A172 (cell line): ENCODE results near the gene PCDHGA6. TPM values are rescaled to one million over a fixed set of nuclear protein-coding genes. Genes with fewer than 3 reads are reported as not detected.
"Not testable (repeated sequence)": the region's sequence is repeated elsewhere in the genome, so short reads cannot be mapped to it uniquely, and the experiment has no call there.

Experiments used
- DNase-seq: peaks from one replicate; pipeline ENCODE4 v3.0.0-alpha.2; 2015; ENCODE audit warnings: low spot score
- total RNA-seq: library from RNA; depleted of rRNA; stranded (reverse); fragments of >200 nt; shearing (Covaris generic); gene quantifications from 2 replicates; pipeline ENCODE4 v1.2.3, GENCODE V29; 2014; rRNA removed

Gene PCDHGA6
- total RNA-seq = 1.9 and 2.5 TPM in 2 replicates

GRCh38 chr5:141373673-141374317, at the start of gene PCDHGA6:
TSS of gene PCDHGA6 (plus strand) at chr5:141373891. CDS start at chr5:141374084, 193 bp downstream.
- DNase-seq = no peak

- no peak for DNase-seq
These were observed 47.4 kb upstream of the PCDHGA6 start for GRCh38 chr5:141326088-141326854.

- DNase-seq = no peak
These were observed 45.5 kb upstream of the PCDHGA6 start for GRCh38 chr5:141328231-141328630.

GRCh38 chr5:141330299-141331080, 43.2 kb upstream of the PCDHGA6 start, which contains the start of gene PCDHGA1:
TSS of gene PCDHGA1 (plus strand) at chr5:141330514.
- DNase-seq = peak; percentile 42

GRCh38 chr5:141332571-141332970, 41.1 kb upstream of the PCDHGA6 start:
- DNase-seq = not testable (repeated sequence)

- peak; percentile 16 for DNase-seq
These were observed 35.0 kb upstream of the PCDHGA6 start, which contains the start of gene PCDHGA2 for GRCh38 chr5:141338538-141339306. TSS of gene PCDHGA2 (plus strand) at chr5:141338760.

- DNase-seq = not testable (repeated sequence)
These were observed 32.8 kb upstream of the PCDHGA6 start for GRCh38 chr5:141340781-141341354.

- DNase-seq = no peak
These were observed 30.9 kb upstream of the PCDHGA6 start for GRCh38 chr5:141342773-141343172.

- DNase-seq = no peak
These were observed 30.3 kb upstream of the PCDHGA6 start, which contains the start of gene PCDHGA3 for GRCh38 chr5:141343242-141343952. TSS of gene PCDHGA3 (plus strand) at chr5:141343829. CDS start at chr5:141344034, 205 bp downstream.

- DNase-seq = no peak
These were observed 29.7 kb upstream of the PCDHGA6 start for GRCh38 chr5:141343953-141344463.

- no peak for DNase-seq
These were observed 28.4 kb upstream of the PCDHGA6 start for GRCh38 chr5:141345327-141345726.

GRCh38 chr5:141346017-141346416, 27.7 kb upstream of the PCDHGA6 start:
- DNase-seq = not testable (repeated sequence)

GRCh38 chr5:141349917-141350619, 23.6 kb upstream of the PCDHGA6 start, which contains the start of gene PCDHGB1:
TSS of gene PCDHGB1 (plus strand) at chr5:141350099. CDS start at chr5:141350261, 162 bp downstream.
- DNase-seq = peak; percentile 49

GRCh38 chr5:141351591-141351990, 22.1 kb upstream of the PCDHGA6 start:
- DNase-seq = no peak

GRCh38 chr5:141354900-141355469, 18.7 kb upstream of the PCDHGA6 start, which contains the start of gene PCDHGA4:
TSS of gene PCDHGA4 (plus strand) at chr5:141355021. CDS start at chr5:141355108, 87 bp downstream.
- no peak for DNase-seq

- DNase-seq = no peak
These were observed 18.1 kb upstream of the PCDHGA6 start for GRCh38 chr5:141355641-141356040.

GRCh38 chr5:141356133-141356532, 17.6 kb upstream of the PCDHGA6 start:
- no peak for DNase-seq

- no peak for DNase-seq
These were observed 16.7 kb upstream of the PCDHGA6 start for GRCh38 chr5:141356950-141357349.
